PFSK-1 (cell line): Measurements from ENCODE around the gene SEMA3F.

Experiments used
- POLR2AphosphoS5 ChIP-seq: IDR thresholded peaks from 2 replicates; pipeline ENCODE4 v1.6.1; 2012; ENCODE audit warnings: low read depth, mild to moderate bottlenecking, control low read depth, low read length, moderate library complexity
- SIN3A ChIP-seq: IDR thresholded peaks from 2 replicates; pipeline ENCODE4 v1.6.1; 2012; ENCODE audit warnings: mild to moderate bottlenecking, low read length, moderate library complexity, borderline replicate concordance; ENCODE audit not compliant: insufficient read depth
- TF ChIP-seq, protein P1 (sequence below), 2 experiments: IDR thresholded peaks; 2 replicates each; pipeline versions ENCODE4 v1.6.1 to v1.8.0; 2011 to 2012; ENCODE audit warnings: low read depth in 2 of 2, low read length in 2 of 2, control low read depth in 1 of 2, inconsistent platforms in 1 of 2, mild to moderate bottlenecking in 1 of 2, moderate library complexity in 1 of 2; ENCODE audit not compliant: insufficient read depth in 1 of 2

DNA sequence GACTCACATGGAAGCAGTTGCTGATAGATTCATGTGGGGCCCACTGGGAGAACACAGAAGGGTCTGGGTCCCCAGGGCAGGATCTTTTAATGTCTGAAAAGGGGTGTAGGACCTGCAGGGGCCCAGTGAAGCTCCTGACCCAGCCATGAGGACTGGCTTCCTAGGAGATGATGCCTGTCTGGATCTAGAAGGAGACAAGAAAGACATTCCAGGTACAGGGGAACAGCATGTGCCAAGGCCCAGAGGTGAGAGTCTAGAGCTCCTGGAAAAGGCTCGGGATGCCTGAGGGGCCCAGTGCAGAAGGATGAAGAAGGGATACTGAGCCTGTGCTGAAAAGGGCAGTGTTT is 4.7 kb upstream of the SEMA3F start:
- TF ChIP-seq SIN3A (no peak), POLR2AphosphoS5 (no peak)
- TF ChIP-seq, protein P1, sequence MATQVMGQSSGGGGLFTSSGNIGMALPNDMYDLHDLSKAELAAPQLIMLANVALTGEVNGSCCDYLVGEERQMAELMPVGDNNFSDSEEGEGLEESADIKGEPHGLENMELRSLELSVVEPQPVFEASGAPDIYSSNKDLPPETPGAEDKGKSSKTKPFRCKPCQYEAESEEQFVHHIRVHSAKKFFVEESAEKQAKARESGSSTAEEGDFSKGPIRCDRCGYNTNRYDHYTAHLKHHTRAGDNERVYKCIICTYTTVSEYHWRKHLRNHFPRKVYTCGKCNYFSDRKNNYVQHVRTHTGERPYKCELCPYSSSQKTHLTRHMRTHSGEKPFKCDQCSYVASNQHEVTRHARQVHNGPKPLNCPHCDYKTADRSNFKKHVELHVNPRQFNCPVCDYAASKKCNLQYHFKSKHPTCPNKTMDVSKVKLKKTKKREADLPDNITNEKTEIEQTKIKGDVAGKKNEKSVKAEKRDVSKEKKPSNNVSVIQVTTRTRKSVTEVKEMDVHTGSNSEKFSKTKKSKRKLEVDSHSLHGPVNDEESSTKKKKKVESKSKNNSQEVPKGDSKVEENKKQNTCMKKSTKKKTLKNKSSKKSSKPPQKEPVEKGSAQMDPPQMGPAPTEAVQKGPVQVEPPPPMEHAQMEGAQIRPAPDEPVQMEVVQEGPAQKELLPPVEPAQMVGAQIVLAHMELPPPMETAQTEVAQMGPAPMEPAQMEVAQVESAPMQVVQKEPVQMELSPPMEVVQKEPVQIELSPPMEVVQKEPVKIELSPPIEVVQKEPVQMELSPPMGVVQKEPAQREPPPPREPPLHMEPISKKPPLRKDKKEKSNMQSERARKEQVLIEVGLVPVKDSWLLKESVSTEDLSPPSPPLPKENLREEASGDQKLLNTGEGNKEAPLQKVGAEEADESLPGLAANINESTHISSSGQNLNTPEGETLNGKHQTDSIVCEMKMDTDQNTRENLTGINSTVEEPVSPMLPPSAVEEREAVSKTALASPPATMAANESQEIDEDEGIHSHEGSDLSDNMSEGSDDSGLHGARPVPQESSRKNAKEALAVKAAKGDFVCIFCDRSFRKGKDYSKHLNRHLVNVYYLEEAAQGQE (IDR thresholded peaks at IDR 0.05; ENCODE audit: insufficient read depth in 1 of 2, low read depth in 2 of 2, low read length in 2 of 2) = no peak
